Upper lobe of left lung (tissue), 6 donors: ENCODE data around the gene CFAP299. TPM values are rescaled to one million over a fixed set of nuclear protein-coding genes. Genes with fewer than 3 reads are reported as not detected.
A peak's percentile ranks its signal among the peaks of the same experiment; 100 is the strongest.
"Not testable (repeated sequence)": the region's sequence is repeated elsewhere in the genome, so short reads cannot be mapped to it uniquely, and the experiment has no call there.

Experiments used
- ATAC-seq, 2 donors: fragments of 200-7000 bp; cut with Tn5 transposase; one replicate each; pipeline ENCODE4 v1.9.1; 2022; ENCODE audit warnings: mild to moderate bottlenecking in 2 of 2, moderate library complexity in 2 of 2; ENCODE audit not compliant: low FRiP score in 2 of 2
- DNase-seq, 2 donors: peaks; one replicate each; pipeline ENCODE4 v3.0.0-alpha.2; 2019 to 2020
- H3K27ac ChIP-seq, 4 donors: fragments of 200-600 bp; sonication (generic); one replicate each; pipeline ENCODE4 v1.5.1; 2016 to 2019
- H3K27me3 ChIP-seq, 4 donors: fragments of 200-600 bp; sonication (generic); one replicate each; pipeline ENCODE4 v1.5.1; 2017 to 2019
- H3K36me3 ChIP-seq, 4 donors: fragments of 200-600 bp; sonication (generic); one replicate each; pipeline ENCODE4 v1.5.1; 2016 to 2019
- H3K4me1 ChIP-seq, 4 donors: fragments of 200-600 bp; sonication (generic); one replicate each; pipeline ENCODE4 v1.5.1; 2018 to 2019
- H3K4me3 ChIP-seq, 4 donors: fragments of 200-600 bp; sonication (generic); one replicate each; pipeline ENCODE4 v1.5.1; 2017 to 2019; ENCODE audit warnings: mild to moderate bottlenecking in 2 of 4, moderate library complexity in 1 of 4
- H3K9me3 ChIP-seq, 4 donors: fragments of 200-600 bp; sonication (generic); one replicate each; pipeline ENCODE4 v1.5.1; 2018 to 2019
- EP300 ChIP-seq, 4 donors: sonication (generic); formaldehyde crosslinking; IDR thresholded peaks; one replicate each; pipeline ENCODE4 v1.5.1; 2017; ENCODE audit warnings: antibody characterized with exemption in 4 of 4, control low read depth in 2 of 4
- POLR2A ChIP-seq, 4 donors: fragments of 450-650 bp; IDR thresholded peaks; one replicate each; pipeline ENCODE4 v1.5.1; 2016 to 2017; ENCODE audit warnings: antibody characterized with exemption in 4 of 4, mild to moderate bottlenecking in 2 of 4
- POLR2AphosphoS5 ChIP-seq, 2 donors: sonication (generic); formaldehyde crosslinking; IDR thresholded peaks; one replicate each; pipeline ENCODE4 v1.5.1; 2017; ENCODE audit warnings: antibody characterized with exemption in 2 of 2
- WGBS, 2 donors: methylation state at CpG; one replicate each; pipeline ENCODE4 v1.1.5; 2017 to 2018; 5-methylcytosine and 5-hydroxymethylcytosine counted together
- total RNA-seq, 6 donors: library from RNA; depleted of rRNA in 4 of 6; stranded (reverse); fragments of >200 nt in 4 of 6; gene quantifications; one replicate each; pipeline versions ENCODE4 v1.1.0 to v1.2.1, GENCODE V29; 2016 to 2021
- TF ChIP-seq, protein P1 (sequence below), 6 experiments: fragments of 450-650 bp in 4 of 6; fragments of 200-600 bp in 2 of 6; sonication (generic) in 2 of 6; IDR thresholded peaks; one replicate each; pipeline ENCODE4 v1.5.1; 2016 to 2019; ENCODE audit warnings: antibody characterized with exemption in 6 of 6
- donor health status: DM: no; HTN: no; CAD: no; lungs with moderate emphysema.
- donor health status: DM: no; HTN: yes; CAD: no; lungs with severe emphysema.

Gene CFAP299
- total RNA-seq, 6 donors from 2014 or later: 0.46 to 31.6 (median 3.9) TPM

DNA sequence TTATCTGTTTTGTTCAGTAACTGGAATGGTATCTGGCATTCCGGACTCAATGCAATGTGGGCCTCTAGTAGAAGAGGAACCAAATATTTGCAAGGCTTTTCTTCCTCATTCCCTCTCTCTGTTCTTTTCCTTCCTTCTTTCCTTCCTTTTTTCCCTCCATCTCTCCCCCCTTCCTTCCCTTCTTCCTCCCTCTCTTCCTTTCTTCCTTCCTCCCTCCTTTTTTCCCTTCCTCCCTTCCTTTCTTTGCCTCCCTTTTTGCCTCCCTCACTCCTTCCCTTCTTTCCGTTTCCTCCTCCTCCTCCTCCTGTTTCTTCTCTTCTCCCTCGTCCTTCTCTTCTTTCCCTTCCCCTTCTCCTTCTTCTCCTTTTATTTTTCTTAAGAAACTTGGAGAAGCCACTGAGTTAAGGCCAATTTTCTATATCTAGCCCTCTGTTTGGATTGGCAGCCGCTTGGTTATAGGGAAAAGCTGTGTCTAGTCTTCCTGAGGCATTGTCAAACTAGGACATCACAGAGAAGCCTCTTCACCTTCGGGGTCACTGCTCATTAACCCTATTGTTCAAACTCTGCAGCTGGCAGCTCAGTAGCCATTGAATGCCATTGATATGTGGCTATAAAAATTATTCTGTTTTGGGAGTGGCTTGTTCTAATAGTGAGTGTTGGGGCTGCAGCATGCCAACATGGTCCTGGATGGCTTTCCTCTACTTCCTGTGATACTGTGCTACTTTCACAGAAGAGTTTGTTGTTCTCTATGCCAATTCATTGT is 95.9 kb downstream of the CFAP299 start:
- Histone ChIP-seq H3K4me3 (no peak overlapping the region), H3K27me3 (no peaks in the 10 kb centered on the region), H3K4me1 (no peaks in the 10 kb centered on the region), H3K36me3 (no peaks in the 10 kb centered on the region), H3K27ac (no peak overlapping the region), H3K9me3 (no peaks in the 10 kb centered on the region)
- TF ChIP-seq POLR2A (IDR thresholded peaks at IDR 0.05): no peak
- TF ChIP-seq POLR2AphosphoS5 (IDR thresholded peaks at IDR 0.05): no peak
- TF ChIP-seq EP300 (IDR thresholded peaks at IDR 0.05): no peak
- TF ChIP-seq, protein P1, sequence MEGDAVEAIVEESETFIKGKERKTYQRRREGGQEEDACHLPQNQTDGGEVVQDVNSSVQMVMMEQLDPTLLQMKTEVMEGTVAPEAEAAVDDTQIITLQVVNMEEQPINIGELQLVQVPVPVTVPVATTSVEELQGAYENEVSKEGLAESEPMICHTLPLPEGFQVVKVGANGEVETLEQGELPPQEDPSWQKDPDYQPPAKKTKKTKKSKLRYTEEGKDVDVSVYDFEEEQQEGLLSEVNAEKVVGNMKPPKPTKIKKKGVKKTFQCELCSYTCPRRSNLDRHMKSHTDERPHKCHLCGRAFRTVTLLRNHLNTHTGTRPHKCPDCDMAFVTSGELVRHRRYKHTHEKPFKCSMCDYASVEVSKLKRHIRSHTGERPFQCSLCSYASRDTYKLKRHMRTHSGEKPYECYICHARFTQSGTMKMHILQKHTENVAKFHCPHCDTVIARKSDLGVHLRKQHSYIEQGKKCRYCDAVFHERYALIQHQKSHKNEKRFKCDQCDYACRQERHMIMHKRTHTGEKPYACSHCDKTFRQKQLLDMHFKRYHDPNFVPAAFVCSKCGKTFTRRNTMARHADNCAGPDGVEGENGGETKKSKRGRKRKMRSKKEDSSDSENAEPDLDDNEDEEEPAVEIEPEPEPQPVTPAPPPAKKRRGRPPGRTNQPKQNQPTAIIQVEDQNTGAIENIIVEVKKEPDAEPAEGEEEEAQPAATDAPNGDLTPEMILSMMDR (IDR thresholded peaks at IDR 0.05): no peak
- WGBS, 2 donors: 82 to 84% methylated on average over 5 of the region's 5 CpGs
- ATAC-seq: no peak
- DNase-seq: no peak

GRCh38 chr4:80434238-80434637 is 98.7 kb downstream of the CFAP299 start:
- no peak for TF ChIP-seq POLR2AphosphoS5 (IDR thresholded peaks at IDR 0.05)
- no peak for TF ChIP-seq POLR2A (IDR thresholded peaks at IDR 0.05)
- TF ChIP-seq, protein P1 (IDR thresholded peaks at IDR 0.05): no peak
- no peak for TF ChIP-seq EP300 (IDR thresholded peaks at IDR 0.05)

DNA sequence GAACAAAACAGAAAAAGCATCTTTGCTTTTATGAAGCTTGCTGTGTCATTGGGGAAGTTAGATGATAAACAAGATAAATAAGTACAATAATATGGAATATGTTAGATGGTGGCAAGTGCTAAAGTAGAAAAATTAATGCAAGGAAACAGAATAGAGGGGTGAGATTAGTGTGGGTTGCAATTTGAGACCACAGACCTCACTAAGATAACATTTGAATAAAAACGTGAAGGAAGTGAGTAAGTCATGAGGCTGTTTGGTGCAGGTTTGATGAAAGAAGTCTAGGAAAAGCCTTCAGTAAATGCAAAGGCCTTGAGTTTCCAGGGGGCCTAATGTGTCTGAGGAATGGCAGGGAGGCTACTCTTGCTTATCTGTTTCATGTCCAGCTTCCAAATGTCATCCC is 102.5 kb downstream of the CFAP299 start:
- Histone ChIP-seq H3K4me1 (no peaks in the 10 kb centered on the region), H3K27me3 (no peaks in the 10 kb centered on the region), H3K9me3 (no peaks in the 10 kb centered on the region), H3K27ac (no peak overlapping the region), H3K4me3 (no peak overlapping the region), H3K36me3 (no peaks in the 10 kb centered on the region)
- DNase-seq: no peak
- no peak for ATAC-seq
- TF ChIP-seq POLR2A (IDR thresholded peaks at IDR 0.05) (no peak), POLR2AphosphoS5 (IDR thresholded peaks at IDR 0.05) (no peak), EP300 (IDR thresholded peaks at IDR 0.05) (no peak)
- TF ChIP-seq, protein P1 (IDR thresholded peaks at IDR 0.05): no peak
- WGBS, 2 donors: 38% methylated on average over 1 of the region's 1 CpG

More at GRCh38 chr4:80434238-80434637, 98.7 kb downstream of the CFAP299 start:
- WGBS, 2 donors: 74 to 97% methylated on average over 1 of the region's 1 CpG
- Histone ChIP-seq H3K27me3 (no peaks in the 10 kb centered on the region), H3K36me3 (no peaks in the 10 kb centered on the region), H3K4me3 (no peak overlapping the region), H3K9me3 (no peaks in the 10 kb centered on the region), H3K27ac (no peak overlapping the region), H3K4me1 (no peaks in the 10 kb centered on the region)
- DNase-seq (no peak), ATAC-seq (no peak)

DNA sequence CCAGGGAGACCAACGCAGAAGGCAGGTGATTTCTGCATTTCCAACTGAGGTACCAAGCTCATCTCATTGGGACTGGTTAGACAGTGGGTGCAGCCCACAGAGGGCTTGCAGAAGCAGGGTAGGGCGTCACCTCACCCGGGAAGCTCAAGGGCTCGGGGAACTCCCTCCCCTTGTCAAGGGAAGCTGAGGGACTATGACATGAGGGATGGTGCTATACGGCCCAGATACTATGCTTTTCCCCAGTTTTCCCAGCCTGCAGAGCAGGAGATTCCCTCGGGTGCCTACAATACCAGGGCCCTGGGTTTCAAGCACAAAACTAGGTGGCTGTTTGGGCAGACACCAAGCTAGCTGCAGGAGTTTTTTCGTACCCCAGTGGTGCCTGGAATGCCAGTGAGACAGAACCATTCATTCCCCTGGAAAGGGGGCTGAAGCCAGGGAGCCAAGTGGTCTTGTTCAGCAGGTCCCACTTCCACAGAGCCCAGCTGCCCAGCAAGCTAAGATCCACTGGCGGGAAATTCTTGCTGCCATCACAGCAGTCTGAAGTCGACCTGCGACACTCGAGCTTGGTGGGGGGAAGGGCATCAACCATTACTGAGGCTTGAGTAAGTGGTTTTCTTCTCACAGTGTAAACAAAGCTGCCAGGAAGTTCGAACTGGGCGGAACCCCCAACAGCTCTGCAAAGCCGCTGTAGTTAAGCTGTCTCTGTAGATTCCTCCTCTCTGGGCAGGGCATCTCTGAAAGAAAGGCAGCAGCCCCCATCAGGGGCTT is 103.9 kb downstream of the CFAP299 start:
- not testable (repeated sequence) for H3K27ac ChIP-seq, H3K4me1 ChIP-seq, H3K36me3 ChIP-seq, ATAC-seq, H3K9me3 ChIP-seq, H3K27me3 ChIP-seq
- DNase-seq: peak; percentile 12 to 70
- 65 to 66% methylated on average over 14 of the region's 14 CpGs for WGBS, 2 donors
- H3K4me3 ChIP-seq: peak overlapping the region in 1 of 4 donors; percentile 3

GRCh38 chr4:80446248-80446647 is 110.7 kb downstream of the CFAP299 start:
- ATAC-seq: no peak
- Histone ChIP-seq H3K4me3 (no peak overlapping the region), H3K27ac (no peak overlapping the region), H3K27me3 (no peaks in the 10 kb centered on the region), H3K4me1 (no peaks in the 10 kb centered on the region), H3K36me3 (no peaks in the 10 kb centered on the region), H3K9me3 (no peaks in the 10 kb centered on the region)
- DNase-seq: no peak
- TF ChIP-seq POLR2A (IDR thresholded peaks at IDR 0.05): no peak
- TF ChIP-seq, protein P1 (IDR thresholded peaks at IDR 0.05): no peak
- no peak for TF ChIP-seq POLR2AphosphoS5 (IDR thresholded peaks at IDR 0.05)
- no peak for TF ChIP-seq EP300 (IDR thresholded peaks at IDR 0.05)
